Measurements from ENCODE around the gene HSPA12B. TPM values are rescaled to one million over a fixed set of nuclear protein-coding genes. Genes with fewer than 3 reads are reported as not detected.

HSPA12B gene
- total and polyA plus RNA-seq, 3 donors from 2014 or later = 8.0 to 11.1 (median 10.7) TPM

- TF ChIP-seq CTCF (IDR thresholded peaks at IDR 0.05) = no peak
- no peak for TF ChIP-seq POLR2A (IDR thresholded peaks at IDR 0.05)
- WGBS, 2 donors = 85% methylated on average over 3 of the region's 3 CpGs; no CpG with 5 or more reads in 1 of the 2 donors
- intact Hi-C loops (cut with DNase I; ENCODE audit: low total_unique reads) = no loop called here
- Histone ChIP-seq H3K27me3 (no peaks in the 10 kb centered on the region), H3K27ac (no peak overlapping the region), H3K4me3 (no peak overlapping the region), H3K4me1 (peaks cover 4% of the 10 kb centered on the region), H3K36me3 (ENCODE audit: low read depth, missing control alignments) (no peaks in the 10 kb centered on the region), H3K9me3 (no peaks in the 10 kb centered on the region)
- no peak for DNase-seq
Measured at GRCh38 chr20:3728876-3729275, 3.6 kb upstream of the HSPA12B start.

GRCh38 chr20:3729378-3729777, 3.1 kb upstream of the HSPA12B start:
- no peaks in the 10 kb centered on the region for H3K36me3 ChIP-seq (ENCODE audit: low read depth, missing control alignments)
- H3K9me3 ChIP-seq = no peaks in the 10 kb centered on the region
- no peak for DNase-seq
- peaks cover 4% of the 10 kb centered on the region for H3K4me1 ChIP-seq
- TF ChIP-seq CTCF (IDR thresholded peaks at IDR 0.05) (no peak), POLR2A (IDR thresholded peaks at IDR 0.05) (no peak)
- WGBS, 2 donors = 87 to 100% methylated on average over 2 to 6 of the region's 6 CpGs
- H3K27me3 ChIP-seq = no peaks in the 10 kb centered on the region
- no peak overlapping the region for H3K4me3 ChIP-seq
- H3K27ac ChIP-seq = no peak overlapping the region
- intact Hi-C loops (cut with DNase I; ENCODE audit: low total_unique reads) = no loop called here

- WGBS, 2 donors = 77 to 84% methylated on average over 8 of the region's 8 CpGs
- intact Hi-C loops (cut with DNase I; ENCODE audit: low total_unique reads) = no loop called here
- H3K4me1 ChIP-seq = peaks cover 4% of the 10 kb centered on the region
- no peak overlapping the region for H3K27ac ChIP-seq
- H3K4me3 ChIP-seq = no peak overlapping the region
- no peaks in the 10 kb centered on the region for H3K9me3 ChIP-seq
- no peaks in the 10 kb centered on the region for H3K27me3 ChIP-seq
- no peaks in the 10 kb centered on the region for H3K36me3 ChIP-seq (ENCODE audit: low read depth, missing control alignments)
- TF ChIP-seq CTCF (IDR thresholded peaks at IDR 0.05) (no peak), POLR2A (IDR thresholded peaks at IDR 0.05) (no peak)
- no peak for DNase-seq
Measured at GRCh38 chr20:3729811-3730540, 2.5 kb upstream of the HSPA12B start.

- no peak for DNase-seq
- Histone ChIP-seq H3K27ac (no peak overlapping the region), H3K4me3 (no peak overlapping the region), H3K36me3 (ENCODE audit: low read depth, missing control alignments) (no peaks in the 10 kb centered on the region), H3K4me1 (peaks cover 4% of the 10 kb centered on the region), H3K9me3 (no peaks in the 10 kb centered on the region), H3K27me3 (no peaks in the 10 kb centered on the region)
- TF ChIP-seq POLR2A (IDR thresholded peaks at IDR 0.05) = no peak
- TF ChIP-seq CTCF (IDR thresholded peaks at IDR 0.05) = no peak
- intact Hi-C loops (cut with DNase I; ENCODE audit: low total_unique reads) = no loop called here
- 84 to 87% methylated on average over 12 of the region's 12 CpGs for whole genome bisulfite sequencing, 2 donors
Measured at GRCh38 chr20:3730803-3731672, 1.4 kb upstream of the HSPA12B start.

Data from testis (tissue), 3 donors.